ENCODE data around the gene BRICD5. TPM values are rescaled to one million over a fixed set of nuclear protein-coding genes. Genes with fewer than 3 reads are reported as not detected.

Gene BRICD5
- total RNA-seq, 1 experiment from 2014 or later, result 17.1 TPM

DNA sequence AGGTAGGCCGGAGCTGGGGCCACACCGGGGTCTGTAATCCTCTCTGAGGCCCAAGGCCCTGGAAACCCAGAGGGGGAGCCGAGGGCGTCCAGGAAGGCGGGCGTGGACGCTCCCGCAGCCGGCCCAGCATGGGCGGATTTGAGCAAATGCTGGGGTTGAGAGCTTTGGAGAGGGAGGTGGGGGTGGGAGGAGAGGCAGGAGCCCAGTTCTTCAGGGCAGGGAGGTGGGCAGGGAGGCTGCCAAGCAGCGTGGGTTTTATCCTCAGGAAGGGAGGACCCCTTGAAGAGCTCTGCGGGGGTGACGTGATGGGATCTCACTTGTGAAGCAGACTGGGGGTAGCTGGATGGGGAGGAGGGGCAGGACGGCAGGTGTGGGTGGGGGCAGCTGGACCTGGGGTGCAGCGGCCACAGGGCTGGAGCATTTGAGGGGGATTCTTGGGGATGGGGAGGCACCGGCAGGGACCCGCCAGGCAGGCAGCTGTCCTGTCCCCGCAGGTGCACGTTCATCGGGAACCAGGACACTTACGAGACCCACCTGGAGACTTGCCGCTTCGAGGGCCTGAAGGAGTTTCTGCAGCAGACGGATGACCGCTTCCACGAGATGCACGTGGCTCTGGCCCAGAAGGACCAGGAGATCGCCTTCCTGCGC, 37.9 kb downstream of the BRICD5 start:
- no TSS peak for BruUV-seq (replicated peaks)
- POLR2A ChIA-PET (ENCODE audit: unreplicated experiment), result no interaction called here

DNA sequence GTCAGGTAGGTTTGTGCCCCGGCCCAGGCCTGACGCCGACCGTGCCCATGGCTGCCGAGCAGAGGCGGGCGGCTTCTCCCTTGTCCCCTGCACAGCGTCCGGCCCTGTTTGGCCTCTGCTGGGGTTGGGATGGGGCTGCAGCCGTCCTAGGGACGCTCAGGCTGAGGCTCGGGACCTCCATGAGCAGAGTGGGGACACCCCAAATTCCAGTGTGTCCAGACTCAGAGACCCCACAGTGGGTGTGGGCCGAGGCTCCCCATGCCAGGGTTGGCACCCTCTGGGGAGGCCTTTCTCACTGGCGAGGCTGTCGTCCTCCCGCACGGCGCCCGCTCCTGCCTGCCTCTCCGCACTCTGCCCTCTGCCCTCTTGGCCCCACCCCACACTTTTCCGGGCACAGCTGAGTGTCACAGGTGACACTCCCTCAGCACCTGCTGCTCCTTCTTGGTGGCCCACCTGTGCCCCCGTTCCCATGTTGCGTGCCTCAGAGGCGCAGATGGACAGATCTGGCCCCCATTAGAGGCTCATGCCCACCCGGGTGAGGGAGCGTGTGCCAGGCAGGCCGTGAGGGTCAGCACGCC, 39.0 kb downstream of the BRICD5 start:
- H3K9me3 ChIP-seq (ENCODE audit: insufficient read depth, low read depth), result no peaks in the 10 kb centered on the region
- H3K4me3 ChIP-seq, result no peak overlapping the region
- H3K27me3 ChIP-seq (ENCODE audit: insufficient read depth, low read depth), result no peaks in the 10 kb centered on the region
- peaks cover 7% of the 10 kb centered on the region; the same call in 1 of the 2 replicates for H3K79me2 ChIP-seq (ENCODE audit: low read depth)
- DNase-seq, result no peak
- no peaks in the 10 kb centered on the region; the same call in 1 of the 2 replicates for H3F3A ChIP-seq (ENCODE audit: insufficient read depth, low read depth)
- H3K27ac ChIP-seq, result no peak overlapping the region
- no peak overlapping the region for H2AFZ ChIP-seq
- POLR2A ChIA-PET (ENCODE audit: unreplicated experiment), result no interaction called here
- intact Hi-C loops (cut with micrococcal nuclease; ENCODE audit: unreplicated experiment), result no loop called here
- H4K20me1 ChIP-seq (ENCODE audit: insufficient read depth), result peaks cover 15% of the 10 kb centered on the region
- CTCF ChIA-PET, result no interaction called here
- no peaks in the 10 kb centered on the region for H3K9me2 ChIP-seq (ENCODE audit: insufficient read depth)
- BruUV-seq (replicated peaks), result no TSS peak
- 0 out of 2 replicates have a peak, but pooled peaks cover 9% of the 10 kb centered on the region for H3K36me3 ChIP-seq (ENCODE audit: low read depth)
- no peak for TF ChIP-seq EZH2 (IDR thresholded peaks at IDR 0.05; ENCODE audit: low read depth)
- TF ChIP-seq, protein P1, sequence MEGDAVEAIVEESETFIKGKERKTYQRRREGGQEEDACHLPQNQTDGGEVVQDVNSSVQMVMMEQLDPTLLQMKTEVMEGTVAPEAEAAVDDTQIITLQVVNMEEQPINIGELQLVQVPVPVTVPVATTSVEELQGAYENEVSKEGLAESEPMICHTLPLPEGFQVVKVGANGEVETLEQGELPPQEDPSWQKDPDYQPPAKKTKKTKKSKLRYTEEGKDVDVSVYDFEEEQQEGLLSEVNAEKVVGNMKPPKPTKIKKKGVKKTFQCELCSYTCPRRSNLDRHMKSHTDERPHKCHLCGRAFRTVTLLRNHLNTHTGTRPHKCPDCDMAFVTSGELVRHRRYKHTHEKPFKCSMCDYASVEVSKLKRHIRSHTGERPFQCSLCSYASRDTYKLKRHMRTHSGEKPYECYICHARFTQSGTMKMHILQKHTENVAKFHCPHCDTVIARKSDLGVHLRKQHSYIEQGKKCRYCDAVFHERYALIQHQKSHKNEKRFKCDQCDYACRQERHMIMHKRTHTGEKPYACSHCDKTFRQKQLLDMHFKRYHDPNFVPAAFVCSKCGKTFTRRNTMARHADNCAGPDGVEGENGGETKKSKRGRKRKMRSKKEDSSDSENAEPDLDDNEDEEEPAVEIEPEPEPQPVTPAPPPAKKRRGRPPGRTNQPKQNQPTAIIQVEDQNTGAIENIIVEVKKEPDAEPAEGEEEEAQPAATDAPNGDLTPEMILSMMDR (conservative IDR thresholded peaks at IDR 0.05), result no peak
- H3K4me2 ChIP-seq, result no peak overlapping the region
- no peaks in the 10 kb centered on the region for H3K4me1 ChIP-seq (replicated peaks; ENCODE audit: insufficient read depth)

More for the DNA sequence above, 37.9 kb downstream of the BRICD5 start:
- Histone ChIP-seq H3K27me3 (ENCODE audit: insufficient read depth, low read depth) (no peaks in the 10 kb centered on the region), H3K4me3 (no peak overlapping the region), H3K4me2 (no peak overlapping the region), H3K36me3 (ENCODE audit: low read depth) (0 out of 2 replicates have a peak, but pooled peaks cover under 1% of the 10 kb centered on the region), H3K9me2 (ENCODE audit: insufficient read depth) (no peaks in the 10 kb centered on the region), H4K20me1 (ENCODE audit: insufficient read depth) (peaks cover 11% of the 10 kb centered on the region; the same call in 1 of the 2 replicates), H2AFZ (no peak overlapping the region), H3F3A (ENCODE audit: insufficient read depth, low read depth) (no peaks in the 10 kb centered on the region; the same call in 1 of the 2 replicates), H3K27ac (no peak overlapping the region), H3K4me1 (replicated peaks; ENCODE audit: insufficient read depth) (no peaks in the 10 kb centered on the region), H3K79me2 (ENCODE audit: low read depth) (no peaks in the 10 kb centered on the region), H3K9me3 (ENCODE audit: insufficient read depth, low read depth) (no peaks in the 10 kb centered on the region)
- no peak for TF ChIP-seq EZH2 (IDR thresholded peaks at IDR 0.05; ENCODE audit: low read depth)
- TF ChIP-seq, protein P1 (conservative IDR thresholded peaks at IDR 0.05), result no peak
- CTCF ChIA-PET, result no interaction called here
- no peak for DNase-seq
- intact Hi-C loops (cut with micrococcal nuclease; ENCODE audit: unreplicated experiment), result no loop called here

DNA sequence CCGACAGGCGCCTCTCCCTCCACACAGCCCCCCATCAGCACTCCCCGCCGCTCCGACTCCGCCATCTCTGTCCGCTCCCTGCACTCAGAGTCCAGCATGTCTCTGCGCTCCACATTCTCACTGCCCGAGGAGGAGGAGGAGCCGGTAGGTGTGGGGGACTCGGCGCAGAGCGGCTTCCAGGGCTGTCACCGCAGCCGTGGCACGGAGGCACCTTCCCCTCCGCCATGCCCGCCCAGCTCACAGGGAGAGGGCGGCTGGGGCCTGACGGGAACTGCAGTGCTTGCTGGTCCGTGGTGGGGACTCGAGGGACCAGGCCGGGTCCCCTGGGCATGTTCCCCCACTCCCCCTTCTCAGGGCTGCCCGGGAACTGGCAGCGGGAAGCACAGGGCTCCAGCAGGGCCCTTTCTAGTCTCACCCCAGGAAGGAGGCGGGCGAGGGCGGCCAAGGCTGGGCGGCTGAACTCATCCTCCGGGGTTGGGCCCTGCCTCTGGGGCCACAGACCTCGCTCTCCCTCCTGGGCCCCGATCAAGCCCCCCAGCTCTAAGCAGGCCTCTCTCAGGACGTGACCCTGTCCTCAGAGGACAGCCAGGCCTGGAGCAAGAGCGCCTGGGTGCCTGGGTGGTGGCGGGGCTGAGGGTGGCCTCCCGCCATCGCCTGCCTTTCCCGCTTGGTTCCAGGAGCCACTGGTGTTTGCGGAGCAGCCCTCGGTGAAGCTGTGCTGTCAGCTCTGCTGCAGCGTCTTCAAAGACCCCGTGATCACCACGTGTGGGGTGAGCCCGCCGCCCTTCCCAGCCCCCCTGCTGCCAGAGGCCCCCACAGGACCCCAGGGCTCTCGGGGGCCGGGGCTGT, 39.9 kb downstream of the BRICD5 start:
- Histone ChIP-seq H3F3A (ENCODE audit: insufficient read depth, low read depth) (peaks cover 7% of the 10 kb centered on the region; the same call in 1 of the 2 replicates), H3K27me3 (ENCODE audit: insufficient read depth, low read depth) (no peaks in the 10 kb centered on the region), H3K27ac (no peak overlapping the region), H4K20me1 (ENCODE audit: insufficient read depth) (peaks cover 24% of the 10 kb centered on the region), H3K36me3 (ENCODE audit: low read depth) (0 out of 2 replicates have a peak, but pooled peaks cover 9% of the 10 kb centered on the region), H3K9me3 (ENCODE audit: insufficient read depth, low read depth) (no peaks in the 10 kb centered on the region), H3K9me2 (ENCODE audit: insufficient read depth) (no peaks in the 10 kb centered on the region), H3K4me1 (replicated peaks; ENCODE audit: insufficient read depth) (peaks cover 8% of the 10 kb centered on the region), H2AFZ (no peak overlapping the region), H3K79me2 (ENCODE audit: low read depth) (peaks cover 14% of the 10 kb centered on the region), H3K4me2 (no peak overlapping the region), H3K4me3 (no peak overlapping the region)
- no TSS peak for BruUV-seq (replicated peaks)
- intact Hi-C loops (cut with micrococcal nuclease; ENCODE audit: unreplicated experiment), result no loop called here
- TF ChIP-seq EZH2 (IDR thresholded peaks at IDR 0.05; ENCODE audit: low read depth), result no peak
- TF ChIP-seq, protein P1 (conservative IDR thresholded peaks at IDR 0.05), result no peak
- DNase-seq, result no peak
- CTCF ChIA-PET, result no interaction called here
- POLR2A ChIA-PET (ENCODE audit: unreplicated experiment), result no interaction called here

Measured in PC-9 (cell line).